IMR-90 (cell line): ENCODE data around the gene GNA14. TPM values are rescaled to one million over a fixed set of nuclear protein-coding genes. Genes with fewer than 3 reads are reported as not detected.

Experiments used
- ATAC-seq: fragments of 200-7000 bp; cut with Tn5 transposase; 2 replicates; pipeline ENCODE4 v1.9.1; 2020; ENCODE audit warnings: low read depth, mild to moderate bottlenecking, moderate library complexity
- BruUV-seq: library from RNA; stranded (reverse); fragments of 400-500 nt; replicated peaks from 2 replicates; lab custom pipeline; 2021; lab: Mats Ljungman, UMichigan
- CTCF ChIA-PET: fragments of 300-600 bp; formaldehyde crosslinking; extraction: SDS; loops from one replicate; lab custom pipeline; 2021; ENCODE audit warnings: antibody characterized with exemption; lab: Yijun Ruan, JAX
- POLR2A ChIA-PET: fragments of 300-600 bp; sonication (Branson Sonifier 250); formaldehyde crosslinking; loops from one replicate; lab custom pipeline; 2022; ENCODE audit warnings: antibody characterized with exemption; ENCODE audit not compliant: unreplicated experiment; lab: Charles Lee
- DNase-seq: peaks from one replicate; pipeline ENCODE4 v3.0.0; 2013
- H2AFZ ChIP-seq: replicated peaks from 2 replicates; pipeline ENCODE3; 2013; ENCODE audit warnings: low read length, mild to moderate bottlenecking; ENCODE audit not compliant: poor library complexity
- H2AK5ac ChIP-seq: 2 replicates; pipeline ENCODE4 v1.6.1; 2013; ENCODE audit warnings: low read depth, low read length, inconsistent platforms
- H2AK9ac ChIP-seq: replicated peaks from 2 replicates; pipeline ENCODE3; 2013; ENCODE audit warnings: mild to moderate bottlenecking, low read depth, low read length, moderate library complexity; ENCODE audit not compliant: poor library complexity
- H2BK120ac ChIP-seq: 2 replicates; pipeline ENCODE4 v1.6.1; 2013; ENCODE audit warnings: low read depth, low read length, inconsistent platforms
- H2BK15ac ChIP-seq: 3 replicates; pipeline ENCODE4 v1.6.1; 2013; ENCODE audit warnings: low read depth, low read length, inconsistent platforms
- H2BK20ac ChIP-seq: 2 replicates; pipeline ENCODE4 v1.6.1; 2013; ENCODE audit warnings: low read depth, mild to moderate bottlenecking, inconsistent platforms, low read length, moderate library complexity
- H2BK5ac ChIP-seq: 2 replicates; pipeline ENCODE4 v1.6.1; 2013; ENCODE audit warnings: mild to moderate bottlenecking, low read depth, low read length, inconsistent platforms; ENCODE audit not compliant: poor library complexity, severe bottlenecking
- H3K14ac ChIP-seq: replicated peaks from 2 replicates; pipeline ENCODE4 v1.6.1; 2013; ENCODE audit warnings: low read depth, low read length, inconsistent platforms
- H3K18ac ChIP-seq: 2 replicates; pipeline ENCODE4 v1.6.1; 2013; ENCODE audit warnings: low read depth, low read length, control low read depth
- H3K23ac ChIP-seq: 2 replicates; pipeline ENCODE4 v1.6.1; 2013; ENCODE audit warnings: low read depth, low read length, inconsistent platforms
- H3K27ac ChIP-seq: 2 replicates; pipeline ENCODE4 v1.5.1; 2013; ENCODE audit warnings: mild to moderate bottlenecking, control low read depth, low read length; ENCODE audit not compliant: insufficient read depth
- H3K27me3 ChIP-seq: 2 replicates; pipeline ENCODE4 v1.6.1; 2013; ENCODE audit warnings: low read length; ENCODE audit not compliant: control insufficient read depth, insufficient read depth
- H3K36me3 ChIP-seq: 2 replicates; pipeline ENCODE4 v1.6.1; 2013; ENCODE audit warnings: low read length, mixed read lengths; ENCODE audit not compliant: control insufficient read depth, insufficient read depth
- H3K4ac ChIP-seq: 2 replicates; pipeline ENCODE4 v1.6.1; 2013; ENCODE audit warnings: low read depth, low read length, inconsistent platforms
- H3K4me1 ChIP-seq: 2 replicates; pipeline ENCODE4 v1.6.1; 2013; ENCODE audit warnings: low read length, mixed read lengths; ENCODE audit not compliant: control insufficient read depth, insufficient read depth
- H3K4me2 ChIP-seq: 2 replicates; pipeline ENCODE4 v1.6.1; 2013; ENCODE audit warnings: low read depth, mild to moderate bottlenecking, control low read depth, low read length, moderate library complexity
- H3K4me3 ChIP-seq: 2 replicates; pipeline ENCODE4 v1.5.1; 2013; ENCODE audit warnings: low read depth, mild to moderate bottlenecking, control low read depth, low read length, moderate library complexity; ENCODE audit not compliant: insufficient read depth
- H3K56ac ChIP-seq: 2 replicates; pipeline ENCODE4 v1.6.1; 2013; ENCODE audit warnings: low read length, inconsistent platforms; ENCODE audit not compliant: insufficient read depth; ENCODE audit errors: extremely low read depth
- H3K79me1 ChIP-seq, 2 experiments: 2 replicates each; pipeline ENCODE4 v1.6.1; 2013; ENCODE audit warnings: low read length in 2 of 2, inconsistent platforms in 1 of 2, low read depth in 1 of 2
- H3K9ac ChIP-seq: 2 replicates; pipeline ENCODE4 v1.6.1; 2013; ENCODE audit warnings: low read depth, low read length, control low read depth
- H3K9me1 ChIP-seq: 2 replicates; pipeline ENCODE4 v1.6.1; 2013; ENCODE audit warnings: low read length, inconsistent platforms; ENCODE audit not compliant: insufficient read depth
- H3K9me3 ChIP-seq: 2 replicates; pipeline ENCODE4 v1.6.1; 2013; ENCODE audit warnings: low read length; ENCODE audit not compliant: control insufficient read depth, insufficient read depth
- H4K20me1 ChIP-seq: 2 replicates; pipeline ENCODE4 v1.6.1; 2013; ENCODE audit warnings: low read length, inconsistent platforms; ENCODE audit not compliant: insufficient read depth
- H4K5ac ChIP-seq: 2 replicates; pipeline ENCODE4 v1.6.1; 2013; ENCODE audit warnings: mild to moderate bottlenecking, low read depth, low read length, control low read depth
- H4K8ac ChIP-seq, 2 experiments: 2 replicates each; pipeline ENCODE4 v1.6.1; 2013; ENCODE audit warnings: low read depth in 2 of 2, low read length in 2 of 2, control low read depth in 1 of 2, inconsistent platforms in 1 of 2
- H4K91ac ChIP-seq: 2 replicates; pipeline ENCODE4 v1.6.1; 2013; ENCODE audit warnings: low read depth, low read length, inconsistent platforms; ENCODE audit not compliant: insufficient read depth
- CHD1 ChIP-seq: IDR thresholded peaks from 2 replicates; pipeline ENCODE4 v1.6.1; 2012; ENCODE audit warnings: low read depth, low read length, improper control_type of control experiment
- FOS ChIP-seq: fragments of 150-350 bp; IDR thresholded peaks from 2 replicates; pipeline ENCODE4 v1.6.1; 2016; ENCODE audit warnings: low read depth, low read length
- MAFK ChIP-seq: IDR thresholded peaks from 2 replicates; pipeline ENCODE4 v1.6.1; 2012; ENCODE audit warnings: low read depth, low read length, improper control_type of control experiment
- MAZ ChIP-seq: IDR thresholded peaks from 2 replicates; pipeline ENCODE4 v1.6.1; 2012; ENCODE audit warnings: low read depth, mild to moderate bottlenecking, low read length, improper control_type of control experiment, moderate library complexity, borderline replicate concordance
- RCOR1 ChIP-seq: IDR thresholded peaks from 2 replicates; pipeline ENCODE4 v1.6.1; 2012; ENCODE audit warnings: mild to moderate bottlenecking, low read length, improper control_type of control experiment; ENCODE audit not compliant: insufficient replicate concordance
- RFX5 ChIP-seq: IDR thresholded peaks from 2 replicates; pipeline ENCODE4 v1.8.0; 2012; ENCODE audit warnings: low read depth, mild to moderate bottlenecking, low read length, moderate library complexity
- SMC3 ChIP-seq: fragments of 150-350 bp; IDR thresholded peaks from 2 replicates; pipeline ENCODE4 v1.6.1; 2016; ENCODE audit warnings: low read depth, mild to moderate bottlenecking, antibody characterized with exemption, low read length, moderate library complexity
- whole genome bisulfite sequencing, 2 experiments: methylation state at CpG; one replicate each; pipeline versions ENCODE4 v1.1.5 to v1.1.7; 2013; ENCODE audit warnings: missing lambda C conversion rate in 2 of 2; ENCODE audit not compliant: insufficient read length in 1 of 2; ENCODE audit errors: extremely low coverage in 2 of 2; 5-methylcytosine and 5-hydroxymethylcytosine counted together
- dilution Hi-C: fragments of 300-500 bp; cut with HindIII; formaldehyde crosslinking; loops from one replicate; pipeline ENCODE4 v1.14.3; 2018; ENCODE audit warnings: low sequenced_read_pairs; ENCODE audit not compliant: unreplicated experiment
- in situ Hi-C: fragments of 300-500 bp; cut with MboI; formaldehyde crosslinking; loops from 3 replicates; pipeline ENCODE4 v1.14.3; 2019; ENCODE audit warnings: low sequenced_read_pairs, inconsistent platforms, mixed read lengths
- intact Hi-C: fragments of 100-400 bp; cut with micrococcal nuclease; formaldehyde crosslinking; loops from 2 replicates; pipeline ENCODE4 v1.10.0; 2022
- polyA plus RNA-seq, 3 experiments: library from polyadenylated mRNA; depleted of rRNA; stranded (reverse); fragments of >200 nt; gene quantifications; 2 replicates each; pipeline ENCODE4 v1.2.3, GENCODE V29; 2012; ENCODE audit warnings: low replicate concordance in 1 of 3
- total RNA-seq: library from RNA; depleted of rRNA; stranded (reverse); fragments of >200 nt; gene quantifications from 2 replicates; pipeline ENCODE4 v1.2.3, GENCODE V29; 2012
- TF ChIP-seq, protein P1 (sequence below): conservative IDR thresholded peaks from 2 replicates; pipeline ENCODE4 v1.5.1; 2012; ENCODE audit warnings: mild to moderate bottlenecking, low read depth, low read length, improper control_type of control experiment
- TF ChIP-seq, protein P2 (sequence below): fragments of 150-350 bp; IDR thresholded peaks from 2 replicates; pipeline ENCODE4 v1.6.1; 2016; ENCODE audit warnings: low read depth, mild to moderate bottlenecking, low read length, moderate library complexity, borderline replicate concordance

The GNA14 gene
- total and polyA plus RNA-seq, 2 of the 4 experiments (the other 2 are of a cell fraction), result under 0.01 to 0.03 TPM

DNA sequence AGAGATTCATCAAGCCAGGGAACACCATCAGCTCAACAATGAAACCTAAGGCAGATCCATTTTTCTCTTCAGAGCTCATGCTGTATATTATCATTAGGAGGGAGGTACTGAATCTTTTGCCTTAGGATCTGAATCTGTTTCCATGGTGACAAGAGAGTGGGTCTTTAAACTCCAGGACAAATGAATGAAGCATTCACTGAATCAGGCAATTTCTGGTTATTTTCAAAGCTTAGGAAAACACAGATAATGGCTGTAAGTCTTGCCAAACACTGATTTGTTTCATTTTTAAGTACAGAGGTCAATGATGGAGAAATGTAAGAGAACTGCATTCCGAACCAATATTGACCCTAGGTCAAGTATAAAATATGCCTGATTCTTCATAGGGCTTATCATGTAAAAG is 84.9 kb downstream of the GNA14 start:
- no peak overlapping the region for H2AK5ac ChIP-seq
- H2BK5ac ChIP-seq, result no peak overlapping the region
- H3K9me1 ChIP-seq, result no peaks in the 10 kb centered on the region
- H4K5ac ChIP-seq, result no peak overlapping the region
- no peak overlapping the region for H3K18ac ChIP-seq
- no peaks in the 10 kb centered on the region for H4K20me1 ChIP-seq
- ChIA-PET POLR2A (no interaction called here), CTCF (no interaction called here)
- no peak overlapping the region for H4K8ac ChIP-seq
- no peak overlapping the region for H3K56ac ChIP-seq
- no peaks in the 10 kb centered on the region for H3K4me1 ChIP-seq
- no peaks in the 10 kb centered on the region for H3K36me3 ChIP-seq
- dilution Hi-C loops (no loop called here), intact Hi-C loops (no loop called here), in situ Hi-C loops (no loop called here)
- H2BK15ac ChIP-seq, result no peak overlapping the region
- H3K4ac ChIP-seq, result no peak overlapping the region
- BruUV-seq, result no TSS peak
- no peaks in the 10 kb centered on the region for H3K79me1 ChIP-seq
- no CpG with 5 or more reads among the region's 1 CpG for WGBS, 2 experiments
- H3K23ac ChIP-seq, result no peak overlapping the region
- no peak overlapping the region for H3K4me2 ChIP-seq
- H4K91ac ChIP-seq, result no peak overlapping the region
- no peak overlapping the region for H2BK20ac ChIP-seq
- H3K27ac ChIP-seq, result no peak overlapping the region
- TF ChIP-seq MAFK (no peak), RCOR1 (no peak), CHD1 (no peak), FOS (no peak), SMC3 (no peak), RFX5 (no peak), MAZ (no peak)
- TF ChIP-seq, protein P1, sequence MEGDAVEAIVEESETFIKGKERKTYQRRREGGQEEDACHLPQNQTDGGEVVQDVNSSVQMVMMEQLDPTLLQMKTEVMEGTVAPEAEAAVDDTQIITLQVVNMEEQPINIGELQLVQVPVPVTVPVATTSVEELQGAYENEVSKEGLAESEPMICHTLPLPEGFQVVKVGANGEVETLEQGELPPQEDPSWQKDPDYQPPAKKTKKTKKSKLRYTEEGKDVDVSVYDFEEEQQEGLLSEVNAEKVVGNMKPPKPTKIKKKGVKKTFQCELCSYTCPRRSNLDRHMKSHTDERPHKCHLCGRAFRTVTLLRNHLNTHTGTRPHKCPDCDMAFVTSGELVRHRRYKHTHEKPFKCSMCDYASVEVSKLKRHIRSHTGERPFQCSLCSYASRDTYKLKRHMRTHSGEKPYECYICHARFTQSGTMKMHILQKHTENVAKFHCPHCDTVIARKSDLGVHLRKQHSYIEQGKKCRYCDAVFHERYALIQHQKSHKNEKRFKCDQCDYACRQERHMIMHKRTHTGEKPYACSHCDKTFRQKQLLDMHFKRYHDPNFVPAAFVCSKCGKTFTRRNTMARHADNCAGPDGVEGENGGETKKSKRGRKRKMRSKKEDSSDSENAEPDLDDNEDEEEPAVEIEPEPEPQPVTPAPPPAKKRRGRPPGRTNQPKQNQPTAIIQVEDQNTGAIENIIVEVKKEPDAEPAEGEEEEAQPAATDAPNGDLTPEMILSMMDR, result no peak
- TF ChIP-seq, protein P2, sequence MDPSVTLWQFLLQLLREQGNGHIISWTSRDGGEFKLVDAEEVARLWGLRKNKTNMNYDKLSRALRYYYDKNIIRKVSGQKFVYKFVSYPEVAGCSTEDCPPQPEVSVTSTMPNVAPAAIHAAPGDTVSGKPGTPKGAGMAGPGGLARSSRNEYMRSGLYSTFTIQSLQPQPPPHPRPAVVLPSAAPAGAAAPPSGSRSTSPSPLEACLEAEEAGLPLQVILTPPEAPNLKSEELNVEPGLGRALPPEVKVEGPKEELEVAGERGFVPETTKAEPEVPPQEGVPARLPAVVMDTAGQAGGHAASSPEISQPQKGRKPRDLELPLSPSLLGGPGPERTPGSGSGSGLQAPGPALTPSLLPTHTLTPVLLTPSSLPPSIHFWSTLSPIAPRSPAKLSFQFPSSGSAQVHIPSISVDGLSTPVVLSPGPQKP, result no peak
- H3K9me3 ChIP-seq, result no peaks in the 10 kb centered on the region
- no peak overlapping the region for H3K14ac ChIP-seq
- H3K27me3 ChIP-seq, result peaks cover 2% of the 10 kb centered on the region; the same call in 1 of the 2 replicates
- DNase-seq, result no peak
- no peak overlapping the region for H3K4me3 ChIP-seq
- no peak for ATAC-seq
- no peak overlapping the region for H2AFZ ChIP-seq
- no peak overlapping the region for H2BK120ac ChIP-seq
- no peak overlapping the region for H3K9ac ChIP-seq
- no peak overlapping the region for H2AK9ac ChIP-seq
